ENCODE results near the gene AGAP1.
"Not testable (repeated sequence)": the region's sequence is repeated elsewhere in the genome, so short reads cannot be mapped to it uniquely, and the experiment has no call there.

AGAP1 gene

DNA sequence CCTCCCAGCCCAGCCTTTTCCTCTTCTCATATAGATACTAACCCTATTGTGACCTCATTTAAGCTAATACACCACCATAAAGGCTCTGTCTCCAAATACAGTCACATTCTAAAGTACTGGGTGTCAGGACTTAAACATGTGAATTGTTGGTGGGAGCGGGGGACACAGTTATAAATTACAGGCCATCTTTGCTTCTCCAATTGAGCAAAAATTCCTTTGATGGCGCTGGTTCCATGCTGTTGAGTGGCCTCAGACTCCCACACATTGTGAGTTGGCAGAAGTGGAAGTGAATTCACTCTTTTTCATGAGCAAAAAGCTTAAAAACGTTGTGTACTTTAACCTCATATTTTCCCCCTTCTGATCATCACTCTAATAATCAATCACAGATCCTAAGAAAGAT lies 628.4 kb downstream of the AGAP1 start:
- no peak for DNase-seq (ENCODE audit: low read depth, low spot score)

GRCh38 chr2:236123716-236124115 lies 629.9 kb downstream of the AGAP1 start:
- DNase-seq (ENCODE audit: low read depth, low spot score), result no peak

GRCh38 chr2:236124182-236124893 lies 630.5 kb downstream of the AGAP1 start:
- no peak for DNase-seq (ENCODE audit: low read depth, low spot score)

GRCh38 chr2:236125541-236125940 lies 631.7 kb downstream of the AGAP1 start:
- no peak for DNase-seq (ENCODE audit: low read depth, low spot score)

- no peak for DNase-seq (ENCODE audit: low read depth, low spot score)
Measured at GRCh38 chr2:236127010-236127409, 633.2 kb downstream of the AGAP1 start.

DNA sequence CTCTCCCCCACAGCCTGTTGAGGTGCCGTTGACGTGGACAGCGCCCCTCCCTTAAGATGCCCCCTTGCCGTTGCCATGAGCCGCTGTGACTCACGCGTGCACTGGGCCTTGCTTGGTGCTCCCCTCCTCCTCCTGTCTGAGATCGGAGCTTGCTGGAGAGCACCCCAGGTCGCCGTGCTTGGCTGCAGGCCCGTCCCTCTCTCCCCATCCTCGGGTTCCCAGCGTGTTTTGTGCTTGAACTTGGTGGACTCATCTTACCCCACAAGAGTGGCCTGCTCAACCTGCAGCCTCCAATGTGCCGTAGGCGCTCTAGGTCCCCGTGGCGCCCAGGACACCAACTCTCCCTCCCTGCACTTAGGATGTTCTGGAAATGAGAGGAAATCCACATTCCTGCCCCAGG lies 634.5 kb downstream of the AGAP1 start:
- DNase-seq (ENCODE audit: low read depth, low spot score), result no peak

DNA sequence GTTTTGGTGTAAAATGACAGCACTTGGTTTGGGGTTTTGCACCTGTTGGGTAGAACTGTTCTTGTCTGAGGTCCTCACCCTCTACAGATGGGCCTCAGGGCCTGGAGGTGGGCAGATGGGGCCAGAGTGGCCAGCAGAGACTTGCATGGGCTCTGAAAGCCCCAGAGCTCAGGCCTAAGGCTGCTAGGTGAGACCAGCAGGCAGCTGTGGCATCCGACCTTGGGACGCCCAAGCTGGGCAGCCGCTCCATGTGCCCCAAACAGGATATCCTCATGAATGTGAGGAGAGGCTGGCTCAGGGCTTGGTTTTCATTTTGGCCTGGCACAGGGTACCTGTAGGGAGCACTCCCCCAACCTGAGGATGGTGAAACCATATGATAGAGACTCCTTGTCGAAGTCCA lies 636.1 kb downstream of the AGAP1 start:
- no peak for DNase-seq (ENCODE audit: low read depth, low spot score)

DNA sequence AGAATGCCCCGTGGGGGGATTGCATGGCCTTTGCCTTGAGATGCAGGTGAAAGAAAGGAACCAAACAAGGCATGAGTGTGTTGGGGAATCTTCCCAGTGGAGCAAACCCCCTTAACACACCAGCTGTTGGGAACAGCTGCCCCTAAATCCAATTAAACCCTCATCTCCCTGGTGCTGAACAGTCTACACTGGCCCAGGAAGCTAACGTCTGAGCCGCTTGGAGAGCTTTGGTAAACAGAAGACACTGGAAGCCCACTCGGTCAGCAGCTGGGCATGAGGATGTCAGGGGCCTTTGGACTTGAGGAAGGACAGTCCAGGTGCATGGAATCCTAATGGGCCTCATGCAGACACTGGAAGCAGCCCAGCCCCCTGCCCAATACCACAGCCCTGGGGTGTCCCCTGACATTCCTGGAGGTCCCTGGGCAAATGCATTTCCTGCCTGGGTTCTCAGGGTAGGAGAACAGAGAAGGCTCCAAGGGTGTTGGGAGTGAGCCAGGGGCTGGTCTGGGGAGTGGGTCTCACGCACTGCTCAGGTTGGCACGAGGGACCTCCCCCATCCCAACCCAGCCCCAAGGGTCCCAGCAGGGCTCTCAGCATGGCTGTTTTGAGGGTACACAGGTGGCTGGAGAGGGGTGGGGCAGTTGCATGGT lies 636.6 kb downstream of the AGAP1 start:
- DNase-seq (ENCODE audit: low read depth, low spot score), result no peak

GRCh38 chr2:236131073-236131692 lies 637.3 kb downstream of the AGAP1 start:
- no peak for DNase-seq (ENCODE audit: low read depth, low spot score)

GRCh38 chr2:236133410-236134012 lies 639.7 kb downstream of the AGAP1 start:
- no peak for DNase-seq (ENCODE audit: low read depth, low spot score)

DNA sequence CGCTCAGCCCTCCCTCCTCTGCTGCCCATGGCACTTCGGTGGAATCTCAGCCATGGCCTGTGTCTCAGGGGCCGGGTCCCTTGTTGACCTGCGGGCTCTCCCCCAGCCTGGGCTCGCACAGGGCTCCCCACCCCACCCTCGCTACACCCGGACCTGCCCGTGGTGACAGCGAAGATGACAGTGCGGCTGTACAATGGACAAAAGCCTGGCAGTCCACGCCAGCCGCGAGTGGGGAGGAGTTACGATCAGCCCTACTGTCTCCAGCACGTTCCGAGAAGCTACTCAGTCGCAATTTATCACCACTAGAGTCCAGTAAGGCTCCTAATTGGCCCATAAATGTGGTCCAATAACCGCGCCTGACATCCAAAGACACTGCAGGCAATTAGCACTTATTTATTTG lies 642.7 kb downstream of the AGAP1 start:
- DNase-seq (ENCODE audit: low read depth, low spot score), result no peak

DNA sequence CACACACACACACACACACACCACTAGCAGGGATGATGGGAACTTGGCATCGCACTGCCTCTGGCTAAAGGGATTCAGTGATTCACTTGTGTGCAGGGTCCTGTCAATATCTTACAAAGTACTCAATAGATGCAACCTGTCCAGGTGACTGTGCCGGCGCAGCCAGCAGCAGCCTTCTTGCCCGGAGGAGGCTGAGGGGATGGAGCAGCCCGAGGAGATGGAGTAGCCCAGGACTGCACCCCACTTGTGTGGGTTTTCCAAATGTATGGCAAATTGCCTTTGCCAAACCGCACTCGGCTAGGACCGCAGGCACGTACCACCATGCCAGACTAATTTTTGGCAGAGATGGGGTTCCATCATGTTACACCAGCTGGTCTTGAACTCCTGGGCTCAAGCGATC lies 643.2 kb downstream of the AGAP1 start:
- DNase-seq (ENCODE audit: low read depth, low spot score), result no peak

GRCh38 chr2:236141616-236142015 lies 647.8 kb downstream of the AGAP1 start:
- DNase-seq (ENCODE audit: low read depth, low spot score), result not testable (repeated sequence)

DNA sequence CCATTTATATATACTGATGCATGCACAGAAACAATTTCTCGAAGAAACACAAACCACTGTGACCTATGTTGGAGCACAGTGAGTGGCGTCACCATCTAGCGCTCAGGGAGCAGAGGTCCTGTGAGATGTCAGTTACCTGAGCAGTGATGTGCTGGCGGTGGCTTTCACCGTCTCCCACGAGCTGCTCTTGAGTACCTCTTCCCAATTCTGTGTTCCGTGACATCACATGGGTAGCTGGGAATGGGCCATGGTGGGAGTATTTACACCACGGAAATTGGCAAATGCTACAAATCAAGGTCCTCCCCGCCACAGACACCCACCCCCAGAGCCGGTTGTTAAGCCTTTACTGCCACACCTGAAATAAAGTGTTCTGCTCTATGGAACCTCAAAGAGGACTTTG lies 650.0 kb downstream of the AGAP1 start:
- no peak for DNase-seq (ENCODE audit: low read depth, low spot score)

- DNase-seq (ENCODE audit: low read depth, low spot score), result no peak
Measured at GRCh38 chr2:236146436-236146835, 652.6 kb downstream of the AGAP1 start.

GRCh38 chr2:236155406-236155805 lies 661.6 kb downstream of the AGAP1 start:
- DNase-seq (ENCODE audit: low read depth, low spot score), result no peak

DNA sequence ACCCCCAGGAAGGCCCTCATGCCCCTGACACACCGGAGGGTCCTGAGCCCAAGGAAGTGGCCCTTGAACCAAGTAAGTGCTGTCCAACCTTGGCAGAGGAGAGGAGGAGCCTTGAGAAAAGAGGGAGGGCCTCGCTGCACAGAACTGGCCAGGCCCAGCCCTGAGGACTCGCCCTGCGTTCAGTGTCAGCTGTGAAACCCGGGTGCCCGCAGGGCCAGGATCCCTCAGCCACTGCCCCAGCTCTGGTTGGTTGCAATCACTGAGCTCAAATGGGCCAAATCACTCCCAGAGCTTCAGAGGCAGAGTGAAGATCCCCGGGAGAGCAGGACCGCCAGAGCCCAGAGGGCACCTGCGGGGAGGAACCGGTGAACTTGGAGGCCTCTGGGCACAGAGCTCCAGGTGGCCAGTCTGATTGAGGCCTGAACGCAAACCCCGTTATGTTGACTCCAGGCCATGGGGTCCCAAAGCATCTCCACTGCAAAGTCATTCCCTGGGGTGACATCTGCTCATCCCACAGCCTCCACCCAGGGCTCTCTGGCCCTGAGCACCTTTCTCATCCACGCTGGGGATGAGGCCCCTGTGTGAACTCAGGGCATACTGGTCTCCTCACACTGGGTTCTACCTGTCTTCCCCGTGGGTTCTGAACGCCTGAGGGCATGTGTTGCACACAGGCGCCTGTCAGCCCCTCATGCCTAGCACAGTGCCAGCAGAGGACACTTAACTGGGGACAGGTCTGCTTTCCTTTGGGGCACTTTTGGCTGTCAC lies 662.4 kb downstream of the AGAP1 start:
- no peak for DNase-seq (ENCODE audit: low read depth, low spot score)

DNA sequence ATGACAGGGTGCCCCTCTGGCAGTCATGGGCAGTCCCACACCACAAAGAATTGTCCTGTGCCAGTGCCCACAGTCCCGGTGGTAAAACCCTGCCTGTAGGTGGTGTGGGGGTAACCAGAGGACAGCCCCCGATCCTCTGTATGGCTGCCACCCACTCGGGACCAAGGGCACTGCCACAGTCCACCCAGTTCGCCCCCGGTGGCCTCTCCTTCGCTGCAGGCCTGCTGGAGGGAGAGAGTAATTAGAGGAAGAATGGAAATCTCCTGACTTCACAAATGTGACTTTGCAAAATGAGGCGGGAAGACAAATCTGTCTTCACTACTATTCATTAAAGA lies 663.0 kb downstream of the AGAP1 start:
- DNase-seq (ENCODE audit: low read depth, low spot score), result no peak

DNA sequence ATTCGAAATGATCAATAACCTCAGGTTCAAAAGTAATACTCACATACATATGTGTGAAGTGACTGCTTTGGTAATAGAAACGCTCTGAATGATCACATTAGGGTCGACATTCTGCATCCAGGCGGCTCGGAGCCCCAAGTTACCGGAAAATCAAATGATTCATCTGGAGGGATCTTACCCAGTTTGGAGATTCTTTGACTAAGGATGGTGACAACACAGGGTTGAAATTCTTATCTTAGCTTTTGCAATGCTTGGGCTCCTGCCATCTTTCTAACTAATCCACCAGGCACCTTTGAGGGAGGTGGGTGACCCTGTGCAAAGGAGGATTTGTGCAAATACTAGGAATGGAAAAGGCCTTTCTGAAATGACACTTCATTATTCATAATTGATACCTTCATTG lies 663.5 kb downstream of the AGAP1 start:
- DNase-seq (ENCODE audit: low read depth, low spot score), result no peak

- no peak for DNase-seq (ENCODE audit: low read depth, low spot score)
Measured at GRCh38 chr2:236157815-236158498, 664.1 kb downstream of the AGAP1 start.

DNA sequence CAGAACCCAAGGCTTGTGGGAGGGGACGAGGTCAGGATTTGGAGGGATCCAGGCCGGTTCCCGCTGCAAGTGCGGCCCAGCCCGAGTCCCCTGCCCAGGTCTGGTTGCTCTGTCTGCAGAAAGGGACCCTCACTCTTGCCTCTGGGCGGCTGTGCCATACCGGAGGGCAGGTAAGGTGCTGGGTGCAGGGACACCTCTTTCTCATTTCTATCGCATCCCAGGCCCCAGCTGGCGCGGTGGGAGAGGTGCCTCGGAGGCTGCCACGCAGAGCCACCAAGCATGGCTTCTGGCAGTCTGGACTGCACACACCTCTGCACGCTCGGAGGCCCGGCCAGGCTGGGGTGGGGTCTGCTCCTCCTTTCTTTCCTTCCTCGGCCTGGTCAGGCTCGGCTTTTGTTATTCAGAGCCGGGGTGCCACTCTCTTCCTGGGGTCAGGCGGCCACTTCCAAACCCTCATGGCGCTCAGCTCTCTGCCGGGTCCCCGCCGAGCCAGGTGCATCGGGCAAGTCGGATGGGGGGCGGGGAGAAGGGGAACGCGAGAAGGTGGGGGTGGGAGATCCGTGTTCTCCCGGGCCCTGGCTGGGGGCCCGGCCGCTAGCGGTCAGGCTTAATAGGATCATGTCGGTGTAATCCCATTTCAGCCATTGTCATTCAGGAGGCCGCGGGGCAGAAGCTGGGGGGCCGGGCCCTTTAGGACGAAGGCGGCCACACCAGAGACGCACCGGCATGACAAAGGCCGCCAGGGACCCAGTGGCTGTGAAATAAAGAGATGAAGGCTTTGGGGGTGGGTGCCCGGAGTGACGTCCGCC lies 665.3 kb downstream of the AGAP1 start:
- DNase-seq (ENCODE audit: low read depth, low spot score), result no peak
